Mesodermal cell (in vitro differentiated cells): Measurements from ENCODE around the gene NFAT5.
"Not testable (repeated sequence)": the region's sequence is repeated elsewhere in the genome, so short reads cannot be mapped to it uniquely, and the experiment has no call there.

Source experiments
- H3K27ac ChIP-seq: 2 replicates; pipeline ENCODE4 v1.7.0; 2013; ENCODE audit warnings: mild to moderate bottlenecking, low read depth, low read length, moderate library complexity; ENCODE audit not compliant: severe bottlenecking
- H3K36me3 ChIP-seq: 2 replicates; pipeline ENCODE4 v1.7.1; 2013; ENCODE audit warnings: mild to moderate bottlenecking, low read length, moderate library complexity; ENCODE audit not compliant: control insufficient read depth, insufficient read depth
- H3K4me1 ChIP-seq: one replicate; pipeline ENCODE4 v1.7.1; 2013; ENCODE audit warnings: mild to moderate bottlenecking, low read length; ENCODE audit not compliant: insufficient read depth, control insufficient read depth, poor library complexity, severe bottlenecking
- H3K4me3 ChIP-seq: 2 replicates; pipeline ENCODE4 v1.7.0; 2013; ENCODE audit warnings: low read length, control low read depth, mild to moderate bottlenecking; ENCODE audit not compliant: insufficient read depth, poor library complexity, severe bottlenecking; ENCODE audit errors: extremely low read depth
- H3K9me3 ChIP-seq: 2 replicates; pipeline ENCODE4 v1.7.1; 2013; ENCODE audit warnings: mild to moderate bottlenecking, low read length, moderate library complexity; ENCODE audit not compliant: control insufficient read depth
- WGBS, 2 experiments: methylation state at CpG; one replicate each; pipeline ENCODE4 v1.1.5; 2013; ENCODE audit warnings: missing lambda C conversion rate in 2 of 2; ENCODE audit not compliant: insufficient coverage in 2 of 2; 5-methylcytosine and 5-hydroxymethylcytosine counted together

Gene NFAT5

DNA sequence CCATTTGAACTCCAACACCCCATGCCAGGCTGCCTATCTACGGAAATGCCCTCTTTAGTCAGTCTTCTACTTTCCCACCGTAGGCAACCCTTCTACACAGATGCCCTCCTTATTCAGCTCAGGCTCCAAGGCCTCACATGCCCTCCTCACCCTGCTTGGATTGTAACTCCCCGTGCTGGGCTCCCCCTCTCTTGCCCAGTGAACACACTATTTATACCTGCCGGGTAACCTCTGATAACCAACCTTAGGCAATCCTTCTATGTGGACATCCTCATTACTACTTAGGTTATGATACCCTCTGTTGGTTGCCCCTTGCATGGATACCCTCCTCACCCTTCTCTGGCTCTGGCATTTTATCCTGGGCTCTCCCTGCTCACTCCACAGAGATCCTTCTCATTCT is 50.3 kb downstream of the NFAT5 start:
- no peak overlapping the region for H3K27ac ChIP-seq
- 93 to 98% methylated on average over 3 to 4 of the region's 4 CpGs for WGBS, 2 experiments
- peaks cover 25% of the 10 kb centered on the region for H3K36me3 ChIP-seq
- no peaks in the 10 kb centered on the region for H3K9me3 ChIP-seq
- H3K4me1 ChIP-seq = peaks cover 19% of the 10 kb centered on the region
- H3K4me3 ChIP-seq = no peak overlapping the region

GRCh38 chr16:69618307-69618706 is 52.5 kb downstream of the NFAT5 start:
- Histone ChIP-seq H3K36me3 (peaks cover 22% of the 10 kb centered on the region), H3K27ac (no peak overlapping the region)

GRCh38 chr16:69618721-69619120 is 53.0 kb downstream of the NFAT5 start:
- H3K9me3 ChIP-seq = no peaks in the 10 kb centered on the region
- no peak overlapping the region for H3K4me3 ChIP-seq
- H3K4me1 ChIP-seq = peaks cover 19% of the 10 kb centered on the region
- no CpG with 5 or more reads among the region's 3 CpGs for WGBS, 2 experiments
- no peak overlapping the region for H3K27ac ChIP-seq
- H3K36me3 ChIP-seq = peaks cover 22% of the 10 kb centered on the region

More at GRCh38 chr16:69618307-69618706, 52.5 kb downstream of the NFAT5 start:
- Histone ChIP-seq H3K9me3 (no peaks in the 10 kb centered on the region), H3K4me3 (no peak overlapping the region), H3K4me1 (peaks cover 19% of the 10 kb centered on the region)
- WGBS, 2 experiments = 89 to 100% methylated on average over 1 of the region's 1 CpG

DNA sequence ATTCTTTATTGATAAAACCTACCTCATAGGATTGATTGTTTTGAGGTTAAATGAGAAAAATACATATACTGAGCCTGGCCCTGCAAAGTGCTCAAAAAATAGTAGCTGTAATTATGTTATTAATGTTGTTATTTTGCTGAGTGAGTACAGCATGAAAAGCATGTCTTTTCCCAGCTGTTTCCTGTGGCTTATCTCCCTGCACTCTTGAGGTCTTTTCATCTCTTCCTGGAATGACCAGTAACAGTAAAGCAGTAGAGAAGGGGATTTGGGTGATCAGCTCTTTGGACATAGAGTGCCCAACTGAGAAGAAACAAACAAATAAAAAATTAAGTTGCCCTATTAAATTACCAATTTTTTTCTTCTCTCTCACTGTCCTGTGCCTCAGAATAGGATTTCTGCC is 53.7 kb downstream of the NFAT5 start:
- peaks cover 28% of the 10 kb centered on the region for H3K36me3 ChIP-seq
- no peaks in the 10 kb centered on the region for H3K9me3 ChIP-seq
- H3K4me1 ChIP-seq = peaks cover 19% of the 10 kb centered on the region
- peak overlapping the region; percentile 39 for H3K27ac ChIP-seq
- H3K4me3 ChIP-seq = no peak overlapping the region

DNA sequence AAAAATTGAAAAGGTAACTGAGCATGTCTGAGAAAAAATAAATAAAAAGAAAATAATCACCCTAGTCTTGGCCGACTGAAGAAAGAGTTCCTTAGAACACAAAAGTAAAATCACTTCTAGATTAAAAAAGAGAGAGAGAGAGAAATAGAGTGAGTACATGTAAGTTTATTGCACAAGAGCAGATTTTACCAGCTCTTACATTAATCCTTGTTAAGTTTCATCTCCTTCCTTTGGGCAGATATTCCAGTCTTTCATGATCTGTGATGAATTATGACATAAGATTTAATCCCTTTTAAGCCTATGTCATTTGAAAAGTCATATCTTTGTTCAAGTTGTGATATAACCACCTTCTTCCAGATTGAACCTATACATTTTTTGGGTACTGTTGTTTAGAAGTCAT is 54.8 kb downstream of the NFAT5 start:
- Histone ChIP-seq H3K36me3 (peaks cover 28% of the 10 kb centered on the region), H3K4me1 (peaks cover 19% of the 10 kb centered on the region), H3K27ac (no peak overlapping the region), H3K9me3 (no peaks in the 10 kb centered on the region), H3K4me3 (no peak overlapping the region)
- WGBS, 2 experiments = no CpG with 5 or more reads among the region's 1 CpG

DNA sequence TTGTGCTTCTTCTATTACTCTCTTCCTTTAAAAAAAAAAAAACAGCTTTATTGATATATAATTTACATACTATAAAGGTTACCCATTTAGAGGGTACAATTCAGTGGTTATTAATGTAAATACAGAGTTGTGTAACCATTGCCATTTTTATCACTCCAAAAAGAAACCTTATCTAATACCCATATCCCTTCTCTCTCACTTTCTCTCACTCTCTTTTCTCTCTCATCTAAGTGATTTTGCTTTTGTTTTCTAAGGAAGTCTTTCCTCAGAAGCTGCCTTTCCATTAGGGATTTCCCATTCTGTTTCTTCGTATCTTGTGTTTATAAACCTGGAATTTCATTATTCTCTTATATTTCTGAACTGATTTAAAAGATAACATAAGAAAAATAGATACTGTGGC is 55.5 kb downstream of the NFAT5 start:
- no peak overlapping the region for H3K27ac ChIP-seq
- WGBS, 2 experiments = no CpG with 5 or more reads among the region's 1 CpG

DNA sequence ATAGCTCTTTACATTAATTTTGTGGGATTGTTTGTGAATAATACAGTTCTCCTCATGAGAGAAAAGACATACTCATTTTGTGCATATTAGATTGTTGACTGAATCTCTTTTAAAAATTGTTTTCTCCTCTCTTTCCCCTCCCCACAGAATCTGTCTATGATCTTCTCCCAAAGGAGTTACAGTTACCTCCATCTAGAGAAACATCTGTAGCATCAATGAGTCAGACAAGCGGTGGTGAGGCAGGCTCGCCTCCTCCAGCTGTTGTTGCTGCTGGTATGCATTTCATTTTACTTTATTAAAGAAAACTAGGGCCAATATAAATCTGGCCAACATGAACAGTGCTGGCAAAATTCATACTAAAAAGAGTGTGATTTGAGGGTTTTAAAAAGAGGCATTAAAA is 60.5 kb downstream of the NFAT5 start:
- H3K4me3 ChIP-seq = no peak overlapping the region
- no peaks in the 10 kb centered on the region for H3K4me1 ChIP-seq
- no peaks in the 10 kb centered on the region for H3K9me3 ChIP-seq
- WGBS, 2 experiments = 100% methylated on average over 1 of the region's 2 CpGs; no CpG with 5 or more reads in 1 of the 2 experiments
- H3K36me3 ChIP-seq = peaks cover 46% of the 10 kb centered on the region
- no peak overlapping the region for H3K27ac ChIP-seq

More for the DNA sequence above, 55.5 kb downstream of the NFAT5 start:
- Histone ChIP-seq H3K9me3 (no peaks in the 10 kb centered on the region), H3K36me3 (peaks cover 32% of the 10 kb centered on the region), H3K4me3 (no peak overlapping the region), H3K4me1 (peaks cover 19% of the 10 kb centered on the region)

- Histone ChIP-seq H3K4me1 (no peaks in the 10 kb centered on the region), H3K4me3 (no peak overlapping the region), H3K27ac (no peak overlapping the region), H3K36me3 (peaks cover 66% of the 10 kb centered on the region), H3K9me3 (peaks cover 19% of the 10 kb centered on the region)
These were observed 67.1 kb downstream of the NFAT5 start for GRCh38 chr16:69632828-69633227.

DNA sequence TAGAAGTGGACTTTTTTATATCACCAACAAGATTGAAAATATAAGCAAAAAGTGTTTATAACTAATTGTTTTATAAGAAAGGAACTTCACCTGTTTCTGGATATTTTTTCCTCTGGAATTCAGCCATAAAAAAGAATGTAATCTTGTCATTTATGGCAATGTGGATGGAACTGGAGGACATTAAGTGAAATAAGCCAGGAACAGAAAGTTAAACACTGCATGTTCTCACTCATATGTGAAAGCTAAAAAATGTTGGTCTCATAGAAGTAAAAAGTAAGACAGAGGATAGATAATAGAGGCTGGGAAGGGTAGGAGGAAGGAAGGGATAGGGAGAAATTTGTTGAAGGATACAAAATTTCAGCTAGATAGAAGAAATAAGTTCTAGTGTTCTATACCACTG is 67.6 kb downstream of the NFAT5 start:
- H3K36me3 ChIP-seq = peaks cover 70% of the 10 kb centered on the region
- no peak overlapping the region for H3K27ac ChIP-seq
- H3K4me3 ChIP-seq = no peak overlapping the region
- H3K4me1 ChIP-seq = no peaks in the 10 kb centered on the region
- H3K9me3 ChIP-seq = peaks cover 19% of the 10 kb centered on the region

- not testable (repeated sequence) for H3K4me3 ChIP-seq, H3K4me1 ChIP-seq, H3K27ac ChIP-seq
- Histone ChIP-seq H3K36me3 (peaks cover 44% of the 10 kb centered on the region), H3K9me3 (peaks cover 19% of the 10 kb centered on the region)
- 91 to 100% methylated on average over 2 of the region's 3 CpGs for WGBS, 2 experiments
These were observed 70.9 kb downstream of the NFAT5 start for GRCh38 chr16:69636563-69637146.

GRCh38 chr16:69637206-69637865 is 71.6 kb downstream of the NFAT5 start:
- H3K4me3 ChIP-seq, H3K4me1 ChIP-seq, H3K27ac ChIP-seq: not testable (repeated sequence)
- 94 to 97% methylated on average over 1 to 2 of the region's 3 CpGs for WGBS, 2 experiments
- peaks cover 42% of the 10 kb centered on the region for H3K36me3 ChIP-seq
- H3K9me3 ChIP-seq = peaks cover 19% of the 10 kb centered on the region
